ENCODE results near the gene GALNT9.

Gene GALNT9

DNA sequence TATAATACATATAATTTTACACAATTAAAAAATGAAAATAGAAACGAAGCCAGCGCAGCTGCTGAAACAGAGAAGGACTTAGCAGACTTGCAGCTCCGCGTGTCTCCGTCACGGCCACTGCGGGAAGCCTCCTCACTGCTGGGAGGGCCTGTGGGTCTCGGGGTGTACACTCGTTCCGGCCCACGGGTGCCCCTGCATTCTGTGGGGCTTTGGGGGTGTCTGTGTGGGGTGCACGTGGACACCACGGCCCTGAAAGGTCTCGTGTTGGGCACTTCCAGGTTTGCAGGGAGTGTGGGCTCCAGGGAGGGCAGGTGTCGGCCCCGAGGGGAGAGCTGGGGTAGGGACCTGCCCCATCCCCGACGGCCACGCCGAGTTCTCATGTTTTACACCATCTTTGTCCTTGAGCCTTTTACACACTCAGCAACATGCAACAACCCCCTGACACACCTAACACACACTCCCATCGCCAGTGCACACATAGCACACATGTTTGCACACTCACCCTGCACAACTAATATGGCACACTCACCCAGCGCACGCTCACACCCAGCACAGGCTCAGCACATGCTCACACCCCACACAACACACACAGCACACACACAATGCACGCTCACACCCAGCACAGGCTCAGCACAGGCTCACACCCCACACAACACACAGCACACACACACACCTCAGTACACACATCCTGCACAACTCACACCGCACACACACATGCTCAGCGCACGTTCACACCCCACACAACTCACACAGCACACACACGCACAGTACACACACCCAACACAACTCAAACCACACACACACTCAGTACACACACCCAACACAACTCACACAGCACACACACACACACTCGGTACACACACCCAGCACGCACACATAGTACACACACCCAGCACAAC is 148.5 kb downstream of the GALNT9 start:
- no peak for DNase-seq (ENCODE audit: low read depth in 2 of 2)

DNA sequence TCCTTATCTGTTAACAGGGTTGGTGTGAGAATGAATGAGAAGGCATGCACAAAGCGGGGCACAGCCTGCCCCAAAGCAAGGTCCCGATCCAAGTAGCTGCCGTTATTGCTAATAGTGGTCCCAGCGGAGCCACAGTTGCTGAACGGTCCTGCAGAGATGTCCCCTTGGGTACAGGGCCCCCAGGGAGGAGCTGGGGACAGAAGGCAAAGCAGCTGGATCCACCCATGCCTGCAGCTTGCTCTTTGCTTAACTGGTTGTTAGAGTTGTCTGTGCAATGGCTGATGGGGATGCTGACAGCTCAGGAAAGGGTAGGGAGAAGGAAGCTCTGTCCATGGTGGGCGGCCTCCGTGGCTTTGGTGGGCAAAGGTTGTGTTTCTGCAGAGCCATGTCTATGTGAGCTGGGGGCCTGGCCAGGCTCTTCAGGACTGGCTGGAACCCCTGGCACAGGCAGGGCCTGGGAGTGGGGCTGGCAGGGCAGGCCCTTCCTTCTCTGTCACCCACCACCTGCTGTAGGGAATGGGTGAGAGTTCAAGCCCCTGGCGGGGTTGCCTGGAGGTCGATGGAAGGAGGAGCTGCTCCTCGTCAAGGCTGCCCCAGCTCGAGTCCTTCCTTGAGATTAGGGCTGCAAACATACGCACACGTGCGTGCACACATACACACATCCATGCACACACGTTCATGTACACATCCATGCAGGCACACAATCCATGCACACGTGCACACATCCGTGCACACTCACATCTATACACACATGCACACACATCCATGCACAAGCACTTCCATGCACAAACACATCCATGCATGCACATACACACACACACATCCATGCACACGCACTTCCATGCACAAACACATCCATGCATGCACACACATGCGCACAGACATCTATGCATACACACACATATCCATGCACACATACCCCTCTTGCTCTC is 149.7 kb downstream of the GALNT9 start:
- no peak for DNase-seq (ENCODE audit: low read depth in 2 of 2)

GRCh38 chr12:132178801-132179401 is 150.5 kb downstream of the GALNT9 start:
- no peak for DNase-seq (ENCODE audit: low read depth in 2 of 2)

DNA sequence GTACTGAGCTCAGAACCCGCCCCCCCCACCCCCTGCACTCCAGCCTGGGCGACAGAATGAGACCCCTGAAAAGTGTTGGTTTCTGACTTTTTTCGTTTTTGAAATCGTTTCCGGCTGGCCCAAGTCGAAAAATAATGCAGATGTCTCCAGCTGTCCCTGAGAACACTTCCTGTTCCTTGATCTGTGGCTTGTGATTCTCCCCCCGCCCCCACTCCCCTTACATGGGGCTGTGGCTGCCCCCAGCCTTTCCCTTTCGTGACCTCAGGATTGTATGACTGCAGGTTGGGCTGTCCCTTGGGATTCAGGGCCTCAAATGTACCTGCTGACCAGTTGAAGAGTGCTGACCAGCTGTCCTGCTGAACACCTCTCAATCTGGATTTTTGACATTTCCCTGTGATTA is 151.1 kb downstream of the GALNT9 start:
- no peak for DNase-seq (ENCODE audit: low read depth in 2 of 2)

DNA sequence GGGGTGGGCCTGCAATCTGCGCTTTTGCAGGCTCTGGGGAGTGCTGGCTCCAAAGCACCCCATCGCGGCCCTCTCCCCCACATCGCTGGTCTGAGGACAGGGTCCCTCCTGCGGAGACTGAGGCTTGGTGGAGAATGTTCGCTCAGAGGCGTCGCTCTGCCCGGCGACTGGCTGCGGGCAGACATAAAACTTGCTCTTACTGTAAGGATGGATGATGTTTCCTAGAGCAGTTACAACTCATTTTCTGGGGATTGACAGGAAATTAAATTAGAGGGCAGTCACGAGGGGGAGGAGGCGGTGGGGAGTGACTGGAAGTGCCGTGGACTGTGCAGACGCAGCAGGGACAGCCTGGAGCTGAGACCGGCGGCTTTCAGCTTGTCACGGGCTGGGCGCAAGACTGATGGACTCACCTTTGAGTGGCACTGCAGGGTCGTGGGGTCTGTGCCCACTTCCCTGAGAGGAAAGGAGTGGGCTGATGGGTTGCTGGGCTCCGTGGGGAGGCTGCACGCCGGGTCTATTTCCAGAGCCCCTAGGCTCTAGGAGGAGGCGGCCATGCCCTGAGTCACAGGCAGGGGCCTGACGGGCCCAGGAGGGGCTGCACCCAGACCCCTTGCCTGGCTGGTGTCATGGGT is 152.4 kb downstream of the GALNT9 start:
- no peak for DNase-seq (ENCODE audit: low read depth in 2 of 2)

DNA sequence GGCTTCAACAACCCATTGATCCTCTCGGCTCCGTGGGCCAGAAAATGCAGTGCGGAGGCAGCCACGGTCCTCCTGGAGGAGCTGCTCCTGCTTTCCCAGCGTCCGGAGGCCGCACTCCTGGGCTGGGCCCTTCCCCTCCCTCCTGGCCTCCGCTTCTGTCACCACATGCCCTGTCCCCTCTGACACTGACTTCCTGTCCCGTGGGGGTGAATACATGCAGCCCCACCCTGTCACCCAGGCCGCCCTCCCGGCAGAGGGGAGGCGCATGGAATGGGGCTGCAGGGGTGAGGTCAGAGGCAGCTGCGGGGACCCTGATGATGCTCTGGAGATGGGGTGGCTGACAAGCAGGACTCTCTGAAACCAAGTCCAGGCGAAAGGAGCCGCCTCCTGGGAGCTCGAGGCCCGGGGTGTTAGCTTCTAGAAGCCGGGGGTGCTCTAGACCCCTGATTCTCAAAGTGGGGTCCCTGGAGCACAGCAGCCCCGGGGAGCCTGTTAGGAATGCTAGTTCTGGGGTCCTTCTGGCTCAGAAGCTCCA is 152.9 kb downstream of the GALNT9 start:
- no peak for DNase-seq (ENCODE audit: low read depth in 2 of 2)

GRCh38 chr12:132175496-132176384 is 153.6 kb downstream of the GALNT9 start:
- DNase-seq (ENCODE audit: low read depth in 2 of 2): no peak

GRCh38 chr12:132174839-132175490 is 154.4 kb downstream of the GALNT9 start:
- DNase-seq (ENCODE audit: low read depth in 2 of 2): no peak

DNA sequence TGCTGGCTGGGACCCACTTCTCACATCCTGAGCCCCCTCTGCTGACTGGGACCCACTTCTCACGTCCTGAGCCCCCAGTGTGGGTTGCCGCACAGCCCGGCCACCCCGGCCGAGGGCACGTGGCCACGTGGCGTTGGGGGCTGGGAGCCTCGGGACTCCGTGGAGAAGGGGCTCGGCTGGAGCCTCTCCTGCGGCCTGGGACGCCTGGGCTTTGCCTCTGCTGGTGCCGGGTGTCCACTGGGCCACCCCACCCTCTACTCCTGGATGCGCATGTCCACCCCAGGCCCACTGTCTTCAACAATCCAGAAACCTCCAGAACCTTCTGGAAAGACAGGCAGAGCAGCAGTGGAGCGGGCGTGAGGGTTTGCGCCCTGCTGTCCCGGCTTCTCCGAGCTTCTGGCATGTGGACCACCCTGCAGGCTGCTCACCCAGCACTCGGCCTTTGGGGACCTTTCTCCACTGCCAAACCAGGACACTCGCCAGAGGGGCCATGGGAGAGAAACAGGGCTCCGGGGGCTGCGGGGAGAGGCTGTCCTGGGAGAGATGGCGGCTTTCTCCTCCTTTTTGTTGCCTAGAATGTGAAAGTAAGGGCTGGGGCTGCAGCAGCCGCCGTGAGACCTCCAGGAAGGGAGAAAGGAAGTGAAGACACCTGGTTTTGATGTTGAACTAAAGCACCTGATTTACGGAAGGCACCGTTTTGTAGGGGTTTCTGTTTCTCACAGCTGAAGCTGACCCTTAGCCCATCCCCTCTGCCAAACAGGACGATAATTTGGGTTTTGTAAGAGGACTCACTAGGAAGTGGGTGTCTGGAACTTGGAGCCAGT is 155.2 kb downstream of the GALNT9 start:
- DNase-seq (ENCODE audit: low read depth in 2 of 2): no peak

DNA sequence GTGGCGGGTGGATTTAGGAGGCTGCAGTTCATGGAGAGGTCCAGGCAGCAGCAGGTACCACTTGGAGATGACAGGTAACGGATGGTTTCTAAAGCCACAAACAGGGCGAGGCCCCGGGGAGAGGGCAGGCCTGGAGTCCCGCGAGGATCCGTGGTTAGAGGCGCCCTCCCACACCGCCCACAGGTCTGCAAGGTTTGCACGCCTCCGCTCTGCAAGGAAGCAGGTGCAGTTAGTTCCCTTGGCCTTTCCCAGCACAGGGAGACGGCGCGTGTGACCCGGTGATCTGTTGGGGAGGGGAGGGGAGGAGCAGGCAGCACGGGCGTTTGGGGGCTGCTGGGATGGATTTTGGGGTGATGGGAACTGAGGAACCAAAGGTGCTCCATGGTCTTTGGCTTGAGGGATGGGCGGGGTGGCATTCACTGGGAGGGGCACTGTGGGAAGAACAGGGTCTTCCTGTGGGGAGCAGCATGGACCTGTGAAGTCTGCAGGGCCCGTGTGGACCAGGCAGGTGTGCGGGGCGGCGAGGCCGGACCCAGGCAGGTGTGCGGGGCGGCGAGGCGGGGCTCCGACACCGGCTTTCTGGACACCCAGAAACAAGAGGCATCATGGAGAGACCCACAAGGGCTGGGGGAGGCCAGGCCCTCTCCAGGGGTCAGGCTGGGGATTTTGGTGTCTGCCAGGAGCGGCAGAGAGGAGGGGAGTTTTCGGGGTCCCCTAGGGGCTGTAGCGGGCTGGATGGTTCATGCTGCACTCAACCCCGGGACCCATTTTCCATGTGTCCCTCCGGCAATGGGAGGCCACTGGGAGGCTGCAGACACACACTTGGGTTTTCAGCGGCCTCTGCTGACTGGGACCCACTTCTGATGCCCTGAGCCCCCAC is 156.0 kb downstream of the GALNT9 start:
- DNase-seq (ENCODE audit: low read depth in 2 of 2): no peak

DNA sequence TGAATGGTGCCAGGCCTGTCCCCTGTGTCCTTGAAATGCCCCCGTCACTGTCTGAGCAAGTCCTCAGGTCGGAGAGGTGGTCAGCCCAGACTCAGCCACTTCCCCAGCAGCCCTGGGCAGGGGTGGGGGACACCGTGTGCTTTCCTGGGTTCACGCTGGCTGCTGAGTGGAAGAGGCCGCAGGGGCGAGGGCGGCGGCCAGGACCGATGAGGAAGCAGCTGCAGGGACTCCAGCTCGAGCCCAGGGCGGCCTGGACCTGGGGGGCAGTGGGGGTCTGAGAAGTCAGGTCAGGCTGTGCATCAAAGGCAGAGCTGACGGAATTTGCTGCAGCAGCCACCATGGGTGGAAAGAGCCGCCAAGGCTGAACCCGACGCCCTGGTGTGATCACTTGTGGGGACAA is 156.8 kb downstream of the GALNT9 start:
- DNase-seq (ENCODE audit: low read depth in 2 of 2): no peak

DNA sequence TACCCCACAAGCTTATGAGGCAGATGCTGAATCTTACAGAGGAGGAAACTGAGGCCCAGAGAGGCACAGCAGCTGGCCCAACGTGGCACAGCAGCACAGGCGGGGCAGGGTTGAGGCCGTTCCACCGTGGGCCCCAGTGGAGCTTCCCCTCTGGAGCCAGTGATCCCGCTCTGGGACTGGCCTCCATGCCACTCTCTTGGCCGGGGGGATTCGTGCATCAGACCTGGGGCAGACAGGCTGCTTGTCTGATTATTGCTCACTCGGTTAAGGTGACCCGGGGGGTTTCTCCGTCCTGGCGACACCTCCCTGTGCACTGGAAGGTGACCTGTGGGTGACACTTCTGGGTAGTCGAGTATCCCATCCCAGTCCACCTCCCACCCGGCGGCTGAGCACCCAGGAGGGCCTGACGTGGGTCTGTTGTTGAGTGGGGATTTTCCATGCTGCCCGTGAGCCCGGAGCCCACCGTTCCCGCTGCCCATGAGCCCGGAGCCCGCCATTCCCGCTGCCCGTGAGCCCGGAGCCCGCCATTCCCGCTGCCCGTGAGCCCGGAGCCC is 157.3 kb downstream of the GALNT9 start:
- DNase-seq (ENCODE audit: low read depth in 2 of 2): no peak

GRCh38 chr12:132171293-132171967 is 158.0 kb downstream of the GALNT9 start:
- no peak for DNase-seq (ENCODE audit: low read depth in 2 of 2)

- no peak for DNase-seq (ENCODE audit: low read depth in 2 of 2)
Observed at GRCh38 chr12:132170637-132171292, 158.6 kb downstream of the GALNT9 start.

DNA sequence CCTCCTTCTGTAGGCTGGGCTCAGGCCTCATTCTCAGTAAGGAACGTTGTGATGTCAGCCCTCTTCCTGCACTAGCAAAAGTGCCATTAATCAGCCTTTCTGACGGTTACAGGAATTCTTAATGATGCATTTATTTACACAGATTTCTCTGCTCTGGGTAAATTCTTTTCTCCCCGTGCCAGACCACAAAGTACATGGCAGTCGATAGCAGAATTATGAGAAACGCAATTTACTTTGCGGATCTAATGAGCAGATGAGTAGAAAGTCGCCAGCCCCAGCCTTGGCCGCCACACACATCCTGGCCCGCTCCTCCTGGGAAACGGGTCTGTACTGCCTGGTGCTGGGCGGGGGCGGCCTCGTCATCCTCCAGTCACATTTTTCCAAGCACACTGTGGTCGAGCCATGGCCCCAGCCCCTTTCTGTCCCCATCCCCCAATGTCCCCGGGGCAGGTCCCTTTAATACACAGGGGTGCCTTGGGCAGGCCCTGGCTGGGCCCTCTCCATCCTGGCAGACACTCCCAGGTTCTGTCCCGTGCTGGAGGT is 159.2 kb downstream of the GALNT9 start:
- DNase-seq (ENCODE audit: low read depth in 2 of 2): no peak

DNA sequence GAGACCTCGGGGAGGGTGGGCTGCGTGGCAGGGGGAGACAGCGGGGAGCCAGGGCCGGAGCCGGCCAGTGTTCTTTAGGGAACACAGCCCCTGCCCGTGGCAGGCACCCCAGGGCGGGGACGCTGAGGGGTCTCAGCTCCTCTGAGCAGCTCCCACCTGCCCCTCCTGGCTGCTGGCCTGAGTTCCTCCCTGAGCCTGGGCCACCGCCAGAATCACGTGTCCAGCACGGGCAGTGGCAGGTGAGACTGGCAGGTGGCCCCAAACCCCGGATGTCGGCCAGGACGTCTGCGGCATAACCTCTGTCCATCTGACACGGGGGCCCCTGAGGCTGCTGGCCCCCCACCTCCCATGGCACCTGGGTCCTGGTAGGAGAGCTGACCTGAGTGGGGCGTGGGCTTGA is 160.0 kb downstream of the GALNT9 start:
- DNase-seq (ENCODE audit: low read depth in 2 of 2): no peak
